Mesendoderm (in vitro differentiated cells): ENCODE measurements around the gene ROBO2.

ENCODE experiments used
- DNase-seq: peaks from one replicate; pipeline ENCODE4 v3.0.0; 2013
- H2AK5ac ChIP-seq: 2 replicates; pipeline ENCODE4 v1.6.1; 2013; ENCODE audit warnings: low read length, inconsistent platforms
- H2BK120ac ChIP-seq: 2 replicates; pipeline ENCODE4 v1.6.1; 2013; ENCODE audit warnings: low read depth, mild to moderate bottlenecking, low read length, moderate library complexity, mixed read lengths
- H2BK15ac ChIP-seq: replicated peaks from 2 replicates; pipeline ENCODE4 v1.6.1; 2013; ENCODE audit warnings: low read depth, mild to moderate bottlenecking, moderate library complexity
- H2BK5ac ChIP-seq: 2 replicates; pipeline ENCODE4 v1.6.1; 2013; ENCODE audit warnings: low read length, inconsistent platforms
- H3K18ac ChIP-seq: 2 replicates; pipeline ENCODE4 v1.6.1; 2013; ENCODE audit warnings: mild to moderate bottlenecking, low read length, mixed read lengths
- H3K23ac ChIP-seq: one replicate; pipeline ENCODE4 v1.6.1; 2013; ENCODE audit warnings: low read length
- H3K27ac ChIP-seq: 2 replicates; pipeline ENCODE4 v1.5.1; 2013; ENCODE audit warnings: low read depth, mild to moderate bottlenecking, inconsistent platforms, low read length, moderate library complexity
- H3K27me3 ChIP-seq: 2 replicates; pipeline ENCODE4 v1.6.1; 2013; ENCODE audit warnings: low read length, control low read depth, mild to moderate bottlenecking, inconsistent platforms; ENCODE audit not compliant: insufficient read depth, poor library complexity
- H3K36me3 ChIP-seq: 2 replicates; pipeline ENCODE4 v1.6.1; 2013; ENCODE audit warnings: low read length, inconsistent platforms; ENCODE audit not compliant: control insufficient read depth, insufficient read depth
- H3K4ac ChIP-seq: one replicate; pipeline ENCODE4 v1.6.1; 2013; ENCODE audit warnings: low read depth, mild to moderate bottlenecking, low read length, moderate library complexity
- H3K4me1 ChIP-seq: 2 replicates; pipeline ENCODE4 v1.6.1; 2013; ENCODE audit warnings: low read depth, low read length, inconsistent platforms; ENCODE audit not compliant: control insufficient read depth
- H3K4me2 ChIP-seq: 2 replicates; pipeline ENCODE4 v1.6.1; 2013; ENCODE audit warnings: low read length
- H3K4me3 ChIP-seq: 2 replicates; pipeline ENCODE4 v1.5.1; 2013; ENCODE audit warnings: mild to moderate bottlenecking, low read length
- H3K56ac ChIP-seq: one replicate; pipeline ENCODE4 v1.6.1; 2013; ENCODE audit warnings: low read length
- H3K79me1 ChIP-seq: 2 replicates; pipeline ENCODE4 v1.6.1; 2013; ENCODE audit warnings: low read length, inconsistent platforms
- H3K79me2 ChIP-seq: 2 replicates; pipeline ENCODE4 v1.6.1; 2013; ENCODE audit warnings: mild to moderate bottlenecking, low read length; ENCODE audit not compliant: control insufficient read depth, insufficient read depth
- H3K9ac ChIP-seq: 2 replicates; pipeline ENCODE4 v1.6.1; 2013; ENCODE audit warnings: low read length, inconsistent platforms
- H4K5ac ChIP-seq: one replicate; pipeline ENCODE4 v1.6.1; 2013; ENCODE audit warnings: low read length
- H4K8ac ChIP-seq: one replicate; pipeline ENCODE4 v1.6.1; 2013; ENCODE audit warnings: low read depth, mild to moderate bottlenecking, control low read depth, low read length, moderate library complexity
- WGBS: extraction: QIAGEN DNeasy Blood & Tissue Kit; methylation state at CpG from one replicate; pipeline ENCODE4 v1.1.7; 2013; ENCODE audit warnings: low lambda C conversion rate, missing lambda C conversion rate; ENCODE audit not compliant: insufficient coverage; ENCODE audit errors: extremely low coverage; 5-methylcytosine and 5-hydroxymethylcytosine counted together

Gene ROBO2

DNA sequence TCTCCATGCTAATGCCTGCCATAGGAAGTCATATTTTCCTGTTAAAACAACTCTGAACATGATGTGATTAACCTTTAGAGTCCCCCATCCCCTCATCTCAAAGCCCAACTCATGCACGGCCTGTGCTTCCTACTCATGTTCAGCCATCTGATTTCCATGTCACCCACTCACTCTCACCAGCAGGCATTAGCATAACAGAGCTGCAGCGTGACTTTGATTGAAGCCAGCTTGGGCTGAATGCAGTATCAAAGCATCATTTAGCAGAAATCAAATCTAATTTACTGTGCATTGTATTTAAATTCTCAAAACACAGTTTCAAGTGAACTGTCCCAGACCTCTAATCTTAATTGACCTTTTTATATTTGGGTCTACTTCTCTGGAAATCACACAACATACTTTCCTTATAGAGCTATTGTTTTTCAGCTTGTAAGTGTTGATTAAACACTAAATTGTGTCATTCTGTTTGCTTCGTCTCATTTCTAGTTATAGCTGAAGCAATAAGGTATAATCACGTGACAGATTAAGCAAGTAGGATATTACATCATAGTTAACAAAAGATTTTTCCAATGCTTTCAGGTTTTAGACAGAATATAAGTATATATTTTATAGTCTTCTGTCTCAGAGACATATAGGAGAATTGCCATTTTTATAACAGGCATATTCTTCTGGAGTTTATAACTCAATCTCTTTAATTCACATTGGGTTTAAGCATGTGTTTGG, 501.5 kb downstream of the ROBO2 start:
- DNase-seq: peak; percentile 4
- no peak overlapping the region for H4K5ac ChIP-seq
- H2BK120ac ChIP-seq: no peak overlapping the region
- H3K9ac ChIP-seq: no peak overlapping the region
- H2BK5ac ChIP-seq: no peak overlapping the region
- no peak overlapping the region for H3K4me2 ChIP-seq
- no peak overlapping the region for H3K18ac ChIP-seq
- H3K79me1 ChIP-seq: no peaks in the 10 kb centered on the region
- H3K79me2 ChIP-seq: no peaks in the 10 kb centered on the region
- no peak overlapping the region for H3K4ac ChIP-seq
- WGBS: no CpG with 5 or more reads among the region's 4 CpGs
- H2BK15ac ChIP-seq: no peak overlapping the region
- H4K8ac ChIP-seq: no peak overlapping the region
- no peak overlapping the region for H2AK5ac ChIP-seq
- no peak overlapping the region for H3K4me3 ChIP-seq
- H3K36me3 ChIP-seq: no peaks in the 10 kb centered on the region
- H3K27me3 ChIP-seq: no peaks in the 10 kb centered on the region
- no peaks in the 10 kb centered on the region for H3K4me1 ChIP-seq
- H3K27ac ChIP-seq: no peak overlapping the region
- H3K23ac ChIP-seq: no peak overlapping the region
- no peak overlapping the region for H3K56ac ChIP-seq

DNA sequence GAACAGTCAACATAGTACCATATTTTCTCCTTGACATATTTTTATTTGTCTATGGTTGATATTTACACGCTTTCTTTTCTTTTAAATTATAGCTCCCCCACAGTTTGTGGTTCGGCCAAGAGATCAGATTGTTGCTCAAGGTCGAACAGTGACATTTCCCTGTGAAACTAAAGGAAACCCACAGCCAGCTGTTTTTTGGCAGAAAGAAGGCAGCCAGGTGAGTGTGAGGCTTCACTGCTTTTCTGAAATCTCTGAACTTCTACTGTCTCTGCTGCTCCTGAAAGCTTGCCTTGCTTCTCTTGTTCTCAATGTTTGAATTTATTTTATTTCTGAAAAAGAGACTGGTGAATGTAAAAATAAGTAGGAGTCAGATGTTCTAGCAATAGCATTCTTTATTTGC, 506.3 kb downstream of the ROBO2 start:
- no peaks in the 10 kb centered on the region for H3K79me1 ChIP-seq
- no peak overlapping the region for H2BK120ac ChIP-seq
- no peak overlapping the region for H2BK5ac ChIP-seq
- WGBS: no CpG with 5 or more reads among the region's 3 CpGs
- no peaks in the 10 kb centered on the region for H3K27me3 ChIP-seq
- no peaks in the 10 kb centered on the region for H3K79me2 ChIP-seq
- no peak overlapping the region for H2AK5ac ChIP-seq
- no peaks in the 10 kb centered on the region for H3K36me3 ChIP-seq
- H3K56ac ChIP-seq: no peak overlapping the region
- H3K23ac ChIP-seq: no peak overlapping the region
- no peak overlapping the region for H4K5ac ChIP-seq
- no peak overlapping the region for H4K8ac ChIP-seq
- no peak overlapping the region for H3K4ac ChIP-seq
- no peak overlapping the region for H2BK15ac ChIP-seq
- H3K4me3 ChIP-seq: no peak overlapping the region
- no peak overlapping the region for H3K18ac ChIP-seq
- DNase-seq: no peak
- H3K9ac ChIP-seq: no peak overlapping the region
- no peak overlapping the region for H3K27ac ChIP-seq
- no peak overlapping the region for H3K4me2 ChIP-seq
- H3K4me1 ChIP-seq: no peaks in the 10 kb centered on the region

- Histone ChIP-seq H2BK120ac (no peak overlapping the region), H3K79me1 (no peaks in the 10 kb centered on the region), H3K79me2 (no peaks in the 10 kb centered on the region), H3K4me1 (no peaks in the 10 kb centered on the region), H3K56ac (no peak overlapping the region), H3K36me3 (no peaks in the 10 kb centered on the region), H2BK15ac (no peak overlapping the region), H3K4ac (no peak overlapping the region), H2BK5ac (no peak overlapping the region), H3K4me3 (no peak overlapping the region), H3K27ac (no peak overlapping the region), H3K27me3 (no peaks in the 10 kb centered on the region), H3K18ac (no peak overlapping the region), H4K5ac (no peak overlapping the region), H2AK5ac (no peak overlapping the region), H3K23ac (no peak overlapping the region), H3K9ac (no peak overlapping the region), H4K8ac (no peak overlapping the region), H3K4me2 (no peak overlapping the region)
- no peak for DNase-seq
- WGBS: no CpG with 5 or more reads among the region's 5 CpGs
These were observed 509.1 kb downstream of the ROBO2 start for GRCh38 chr3:77549034-77549433.

DNA sequence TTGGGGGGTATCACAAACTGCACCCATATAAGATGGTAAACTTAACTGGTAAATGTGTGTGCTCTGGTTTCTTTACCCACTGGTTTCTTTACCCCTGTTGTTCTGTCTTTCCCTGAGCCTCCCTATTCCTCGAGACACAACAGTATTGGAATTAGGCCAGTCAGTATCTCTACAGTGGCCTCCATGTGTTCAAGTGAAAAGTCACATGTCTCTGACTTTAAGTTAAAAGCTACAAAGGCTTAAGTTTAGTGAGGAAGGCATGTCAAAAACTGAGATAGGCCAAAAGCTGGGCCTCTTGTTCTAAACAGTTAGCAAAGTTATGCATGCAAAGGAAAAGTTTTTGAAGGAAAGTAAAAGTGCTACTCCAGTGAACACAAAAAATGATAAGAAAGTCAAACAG, 513.3 kb downstream of the ROBO2 start:
- no peak for DNase-seq

GRCh38 chr3:77562089-77562488, 522.2 kb downstream of the ROBO2 start:
- Histone ChIP-seq H3K23ac (no peak overlapping the region), H4K8ac (no peak overlapping the region), H2AK5ac (no peak overlapping the region), H3K4me2 (no peak overlapping the region), H3K4me1 (no peaks in the 10 kb centered on the region), H3K9ac (no peak overlapping the region), H3K56ac (no peak overlapping the region), H3K27me3 (no peaks in the 10 kb centered on the region), H2BK120ac (no peak overlapping the region), H4K5ac (no peak overlapping the region), H3K27ac (no peak overlapping the region), H3K4ac (no peak overlapping the region), H3K36me3 (no peaks in the 10 kb centered on the region), H3K18ac (no peak overlapping the region), H3K79me2 (no peaks in the 10 kb centered on the region), H2BK15ac (no peak overlapping the region), H3K4me3 (no peak overlapping the region), H3K79me1 (no peaks in the 10 kb centered on the region), H2BK5ac (no peak overlapping the region)
- no CpG with 5 or more reads among the region's 2 CpGs for WGBS
- no peak for DNase-seq

More for the DNA sequence above, 513.3 kb downstream of the ROBO2 start:
- Histone ChIP-seq H3K18ac (no peak overlapping the region), H3K36me3 (no peaks in the 10 kb centered on the region), H3K56ac (no peak overlapping the region), H2BK120ac (no peak overlapping the region), H4K8ac (no peak overlapping the region), H3K4me3 (no peak overlapping the region), H3K4me2 (no peak overlapping the region), H2AK5ac (no peak overlapping the region), H2BK15ac (no peak overlapping the region), H3K4me1 (no peaks in the 10 kb centered on the region), H3K23ac (no peak overlapping the region), H4K5ac (no peak overlapping the region), H3K27ac (no peak overlapping the region), H3K4ac (no peak overlapping the region), H3K79me2 (no peaks in the 10 kb centered on the region), H3K79me1 (no peaks in the 10 kb centered on the region), H2BK5ac (no peak overlapping the region), H3K27me3 (no peaks in the 10 kb centered on the region), H3K9ac (no peak overlapping the region)
- WGBS: no CpG with 5 or more reads among the region's 1 CpG

DNA sequence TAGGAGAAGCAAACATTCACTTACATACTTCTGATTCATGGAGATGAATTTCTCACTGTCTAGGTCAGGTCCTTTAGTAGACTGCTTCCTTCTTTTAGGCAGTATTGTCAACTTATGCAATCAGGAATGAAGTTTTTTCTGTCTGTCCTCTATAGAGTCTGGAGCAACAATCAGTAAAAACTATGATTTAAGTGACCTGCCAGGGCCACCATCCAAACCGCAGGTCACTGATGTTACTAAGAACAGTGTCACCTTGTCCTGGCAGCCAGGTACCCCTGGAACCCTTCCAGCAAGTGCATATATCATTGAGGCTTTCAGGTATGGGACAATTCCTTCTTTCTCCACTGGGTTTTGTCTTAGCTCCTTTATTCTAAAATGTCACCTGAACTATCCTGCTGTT, 523.1 kb downstream of the ROBO2 start:
- no peak overlapping the region for H3K4me2 ChIP-seq
- no peak overlapping the region for H3K4me3 ChIP-seq
- no peak overlapping the region for H2AK5ac ChIP-seq
- no peaks in the 10 kb centered on the region for H3K79me2 ChIP-seq
- H3K18ac ChIP-seq: no peak overlapping the region
- WGBS: no CpG with 5 or more reads among the region's 1 CpG
- H2BK120ac ChIP-seq: no peak overlapping the region
- H4K8ac ChIP-seq: no peak overlapping the region
- no peak overlapping the region for H3K56ac ChIP-seq
- H2BK15ac ChIP-seq: no peak overlapping the region
- no peaks in the 10 kb centered on the region for H3K27me3 ChIP-seq
- no peak overlapping the region for H3K4ac ChIP-seq
- no peak overlapping the region for H3K23ac ChIP-seq
- H3K9ac ChIP-seq: no peak overlapping the region
- no peak overlapping the region for H2BK5ac ChIP-seq
- no peak for DNase-seq
- H4K5ac ChIP-seq: no peak overlapping the region
- H3K79me1 ChIP-seq: no peaks in the 10 kb centered on the region
- no peak overlapping the region for H3K27ac ChIP-seq
- H3K4me1 ChIP-seq: no peaks in the 10 kb centered on the region
- H3K36me3 ChIP-seq: no peaks in the 10 kb centered on the region
